Right lobe of liver (tissue), 6 donors: Measurements from ENCODE around the gene GSG1L. TPM values are rescaled to one million over a fixed set of nuclear protein-coding genes. Genes with fewer than 3 reads are reported as not detected.
A peak's percentile ranks its signal among the peaks of the same experiment; 100 is the strongest.
"Not testable (repeated sequence)": the region's sequence is repeated elsewhere in the genome, so short reads cannot be mapped to it uniquely, and the experiment has no call there.

Experiments
- ATAC-seq, 4 donors: fragments of 200-7000 bp; cut with Tn5 transposase; one replicate each; pipeline ENCODE4 v1.9.1; 2020; ENCODE audit warnings: mild to moderate bottlenecking in 4 of 4, moderate library complexity in 4 of 4
- DNase-seq, 3 donors: peaks; one replicate each; pipeline ENCODE4 v3.0.0-alpha.2; 2020
- H3K27ac ChIP-seq, 3 donors: fragments of 200-600 bp; one replicate each; pipeline ENCODE4 v1.8.0; 2022
- H3K27me3 ChIP-seq, 2 donors: fragments of 200-600 bp; one replicate each; pipeline ENCODE4 v1.8.0; 2022
- H3K36me3 ChIP-seq, 4 donors: fragments of 200-600 bp; sonication (generic) in 1 of 4; one replicate each; pipeline versions ENCODE4 v1.5.1 to v1.8.0; 2017 to 2022; ENCODE audit warnings: control low read depth in 1 of 4
- H3K4me1 ChIP-seq, 4 donors: fragments of 200-600 bp; sonication (generic) in 1 of 4; one replicate each; pipeline versions ENCODE4 v1.5.1 to v1.8.0; 2017 to 2022; ENCODE audit warnings: control low read depth in 1 of 4
- H3K4me3 ChIP-seq, 3 donors: fragments of 200-600 bp; one replicate each; pipeline ENCODE4 v1.8.0; 2022
- H3K9me3 ChIP-seq, 4 donors: fragments of 200-600 bp; sonication (generic) in 1 of 4; one replicate each; pipeline versions ENCODE4 v1.5.1 to v1.8.0; 2017 to 2022; ENCODE audit warnings: control low read depth in 1 of 4
- POLR2A ChIP-seq: fragments of 450-650 bp; IDR thresholded peaks from one replicate; pipeline ENCODE4 v1.6.1; 2017; ENCODE audit warnings: antibody characterized with exemption, mild to moderate bottlenecking
- WGBS: methylation state at CpG from one replicate; pipeline ENCODE4 v1.1.6; 2018; ENCODE audit warnings: low coverage, low lambda C conversion rate; ENCODE audit not compliant: insufficient coverage; ENCODE audit errors: missing lambda C conversion rate; 5-methylcytosine and 5-hydroxymethylcytosine counted together
- intact Hi-C, 2 donors: fragments of 100-400 bp; cut with DNase I; formaldehyde crosslinking; loops; one replicate each; pipeline versions ENCODE4 v1.11.2 to v1.14.1; 2022
- total RNA-seq, 6 experiments: library from RNA; depleted of rRNA in 2 of 6; stranded (reverse); fragments of >200 nt in 2 of 6; fragmentation: NEBNext Ultra II Directional in 3 of 6; extraction: Animal tissue kit (Norgen Biotek cat#: 25700) in 3 of 6; gene quantifications; one replicate each; pipeline versions ENCODE4 v1.1.0 to v1.2.4, GENCODE V29; 2016 to 2023
- TF ChIP-seq, protein P1 (sequence below), 4 donors: fragments of 200-600 bp in 3 of 4; fragments of 450-650 bp in 1 of 4; IDR thresholded peaks; one replicate each; pipeline versions ENCODE4 v1.5.1 to v1.8.0; 2016 to 2022; ENCODE audit warnings: antibody characterized with exemption in 4 of 4, mild to moderate bottlenecking in 2 of 4
- donor health status: DM: no; HTN: yes; CAD: no.
- donor health status: DM: no; HTN: no; CAD: no.
- donor health status: DM: no; HTN: no; CAD: no.
- donor health status: DM: no; HTN: yes; CAD: no.
- donor health status: DM: no; HTN: yes; CAD: no.

GSG1L gene
- total RNA-seq, 6 experiments from 2014 or later = 0.33 TPM; not detected in 5

GRCh38 chr16:27879601-27880247 lies 183.8 kb downstream of the GSG1L start:
- WGBS = 63% methylated on average over 3 of the region's 3 CpGs
- DNase-seq = no peak
- intact Hi-C loops = no loop called here

DNA sequence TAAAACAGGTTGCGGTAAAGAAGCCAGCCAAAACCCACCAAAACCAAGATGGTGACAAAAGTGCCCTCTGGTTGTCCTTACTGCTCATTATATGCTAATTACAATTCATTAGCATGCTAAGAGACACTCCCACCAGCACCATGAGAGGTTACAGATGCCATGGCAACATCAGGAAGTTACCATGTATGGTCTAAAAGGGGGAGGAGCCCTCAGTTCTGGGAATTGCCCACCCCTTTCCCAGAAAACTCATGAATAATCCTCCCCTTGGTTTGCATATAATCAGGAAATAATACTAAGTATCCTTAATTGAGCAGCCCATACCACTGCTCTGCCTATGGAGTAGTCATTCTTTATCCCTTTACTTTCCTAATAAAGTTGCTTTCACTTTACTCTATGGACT lies 190.9 kb downstream of the GSG1L start:
- ATAC-seq, intact Hi-C loops, H3K9me3 ChIP-seq, H3K27me3 ChIP-seq, DNase-seq, H3K4me3 ChIP-seq, H3K36me3 ChIP-seq, H3K27ac ChIP-seq, H3K4me1 ChIP-seq: not testable (repeated sequence)
- WGBS = 100% methylated on average over 1 of the region's 1 CpG

More at GRCh38 chr16:27879601-27880247, 183.8 kb downstream of the GSG1L start:
- Histone ChIP-seq H3K36me3 (no peaks in the 10 kb centered on the region), H3K4me3 (no peak overlapping the region), H3K27ac (no peak overlapping the region), H3K27me3 (no peaks in the 10 kb centered on the region), H3K4me1 (no peaks in the 10 kb centered on the region), H3K9me3 (no peaks in the 10 kb centered on the region)
- peak in 1 of 4 donors; percentile 18 for ATAC-seq
- TF ChIP-seq, protein P1, sequence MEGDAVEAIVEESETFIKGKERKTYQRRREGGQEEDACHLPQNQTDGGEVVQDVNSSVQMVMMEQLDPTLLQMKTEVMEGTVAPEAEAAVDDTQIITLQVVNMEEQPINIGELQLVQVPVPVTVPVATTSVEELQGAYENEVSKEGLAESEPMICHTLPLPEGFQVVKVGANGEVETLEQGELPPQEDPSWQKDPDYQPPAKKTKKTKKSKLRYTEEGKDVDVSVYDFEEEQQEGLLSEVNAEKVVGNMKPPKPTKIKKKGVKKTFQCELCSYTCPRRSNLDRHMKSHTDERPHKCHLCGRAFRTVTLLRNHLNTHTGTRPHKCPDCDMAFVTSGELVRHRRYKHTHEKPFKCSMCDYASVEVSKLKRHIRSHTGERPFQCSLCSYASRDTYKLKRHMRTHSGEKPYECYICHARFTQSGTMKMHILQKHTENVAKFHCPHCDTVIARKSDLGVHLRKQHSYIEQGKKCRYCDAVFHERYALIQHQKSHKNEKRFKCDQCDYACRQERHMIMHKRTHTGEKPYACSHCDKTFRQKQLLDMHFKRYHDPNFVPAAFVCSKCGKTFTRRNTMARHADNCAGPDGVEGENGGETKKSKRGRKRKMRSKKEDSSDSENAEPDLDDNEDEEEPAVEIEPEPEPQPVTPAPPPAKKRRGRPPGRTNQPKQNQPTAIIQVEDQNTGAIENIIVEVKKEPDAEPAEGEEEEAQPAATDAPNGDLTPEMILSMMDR (IDR thresholded peaks at IDR 0.05) = no peak
- TF ChIP-seq POLR2A = no peak

DNA sequence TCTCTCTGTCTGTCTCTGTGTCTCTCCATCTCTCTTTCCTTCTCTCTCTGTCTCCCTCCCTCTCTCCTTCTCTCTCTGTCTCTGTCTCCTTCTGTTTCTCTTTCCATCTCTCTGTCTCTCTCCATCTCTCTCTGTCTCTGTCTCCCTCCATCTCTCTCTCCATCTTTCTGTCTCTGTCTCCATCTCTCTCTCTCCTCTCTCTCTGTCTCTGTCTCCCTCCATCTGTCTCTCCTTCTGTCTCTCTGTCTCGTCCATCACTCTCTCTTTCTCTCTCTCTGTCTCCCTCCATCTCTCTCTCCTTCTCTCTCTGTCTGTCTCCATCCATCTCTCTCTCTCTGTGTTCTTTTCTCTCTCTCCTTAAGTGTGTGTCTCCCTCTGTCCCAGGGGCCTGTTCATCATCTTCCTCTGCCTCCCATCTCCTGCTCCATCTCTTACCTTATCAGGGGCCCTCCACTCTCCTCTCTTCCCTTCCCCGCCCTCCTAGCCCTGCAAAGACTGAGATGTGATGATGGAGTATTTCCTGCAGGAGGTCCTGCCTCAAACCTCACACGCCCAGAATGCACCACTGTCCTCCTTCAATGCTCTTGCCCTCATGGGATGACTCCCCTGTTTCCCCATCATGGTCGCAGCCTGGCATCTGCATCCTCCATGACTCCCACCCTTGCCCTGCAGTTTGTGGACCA lies 193.3 kb downstream of the GSG1L start:
- Histone ChIP-seq H3K27me3 (no peaks in the 10 kb centered on the region), H3K4me3 (no peak overlapping the region), H3K36me3 (no peaks in the 10 kb centered on the region), H3K9me3 (no peaks in the 10 kb centered on the region), H3K4me1 (no peaks in the 10 kb centered on the region), H3K27ac (no peak overlapping the region)
- ATAC-seq (no peak), DNase-seq (no peak)
- TF ChIP-seq POLR2A = no peak
- 20% methylated on average over 3 of the region's 4 CpGs for WGBS
- intact Hi-C loops = no loop called here

GRCh38 chr16:27869411-27869810 lies 194.1 kb downstream of the GSG1L start:
- H3K9me3 ChIP-seq = no peaks in the 10 kb centered on the region
- no peak overlapping the region for H3K4me3 ChIP-seq
- H3K4me1 ChIP-seq = no peaks in the 10 kb centered on the region
- DNase-seq (no peak), ATAC-seq (no peak)
- intact Hi-C loops = no loop called here
- no peaks in the 10 kb centered on the region for H3K27me3 ChIP-seq
- H3K36me3 ChIP-seq = no peaks in the 10 kb centered on the region
- no peak for TF ChIP-seq POLR2A
- TF ChIP-seq, protein P1 (IDR thresholded peaks at IDR 0.05) = no peak
- WGBS = 60% methylated on average over 1 of the region's 1 CpG
- H3K27ac ChIP-seq = no peak overlapping the region

DNA sequence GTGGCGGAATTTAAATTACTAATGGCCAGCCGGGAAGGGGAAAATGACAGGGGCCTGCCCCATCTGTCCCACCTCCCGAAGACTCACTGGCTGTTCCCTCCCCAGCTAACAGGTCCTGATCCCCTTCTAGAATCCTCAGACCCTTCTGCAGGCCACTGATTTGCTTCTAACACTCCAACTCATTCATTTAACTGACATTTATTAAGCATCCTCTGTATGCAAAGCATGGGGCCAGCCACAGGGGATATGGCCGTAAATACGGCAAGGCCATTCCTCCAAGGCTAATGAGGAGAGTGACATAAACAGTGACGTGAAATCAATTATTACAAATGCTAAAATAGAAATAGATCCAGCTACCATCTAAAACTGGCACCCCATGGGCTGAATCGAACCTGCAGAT lies 195.3 kb downstream of the GSG1L start:
- no peak for DNase-seq
- TF ChIP-seq, protein P1 (IDR thresholded peaks at IDR 0.05) = no peak
- TF ChIP-seq POLR2A = no peak
- Histone ChIP-seq H3K4me1 (no peaks in the 10 kb centered on the region), H3K4me3 (no peak overlapping the region), H3K27ac (no peak overlapping the region), H3K27me3 (no peaks in the 10 kb centered on the region), H3K36me3 (no peaks in the 10 kb centered on the region), H3K9me3 (no peaks in the 10 kb centered on the region)
- intact Hi-C loops = no loop called here
- no peak for ATAC-seq
- 85% methylated on average over 6 of the region's 7 CpGs for WGBS
